H1 (cell line): ENCODE results near the gene ATPAF1. TPM values are rescaled to one million over a fixed set of nuclear protein-coding genes. Genes with fewer than 3 reads are reported as not detected.

Experiments
- CTCF ChIA-PET: fragments of 300-600 bp; sonication (Branson Sonifier 250); formaldehyde crosslinking; loops from one replicate; lab custom pipeline; 2021; ENCODE audit not compliant: partially characterized antibody; lab: Charles Lee
- POLR2A ChIA-PET: fragments of 300-600 bp; sonication (Branson Sonifier 250); formaldehyde crosslinking; loops from one replicate; lab custom pipeline; 2021; ENCODE audit warnings: inconsistent platforms; ENCODE audit not compliant: partially characterized antibody; lab: Charles Lee
- DNase-seq, 2 experiments: peaks; one replicate each; pipeline versions ENCODE4 v3.0.0 to v3.0.0-alpha.2; 2010 to 2022; ENCODE audit warnings: low spot score in 2 of 2, low read depth in 1 of 2, mixed read lengths in 1 of 2
- FAIRE-seq: peaks from 2 replicates; lab custom pipeline; 2011; peaks lifted over from hg19 to GRCh38; lab: Jason Lieb, UNC
- H2AFZ ChIP-seq: 2 replicates; pipeline ENCODE4 v1.8.1; 2012; ENCODE audit warnings: low read length, inconsistent platforms
- H2AK5ac ChIP-seq: 2 replicates; pipeline ENCODE4 v1.6.1; 2013; ENCODE audit warnings: low read depth, low read length
- H2BK120ac ChIP-seq: replicated peaks from 2 replicates; pipeline ENCODE3; 2013; ENCODE audit warnings: low read depth, low read length, inconsistent platforms
- H2BK12ac ChIP-seq: 2 replicates; pipeline ENCODE4 v1.6.1; 2013; ENCODE audit warnings: low read depth, low read length
- H2BK15ac ChIP-seq: 2 replicates; pipeline ENCODE4 v1.6.1; 2013; ENCODE audit warnings: low read length
- H2BK20ac ChIP-seq: 2 replicates; pipeline ENCODE4 v1.6.1; 2013; ENCODE audit warnings: low read length
- H2BK5ac ChIP-seq: 2 replicates; pipeline ENCODE4 v1.6.1; 2013; ENCODE audit warnings: low read depth, low read length
- H3K14ac ChIP-seq: 2 replicates; pipeline ENCODE4 v1.6.1; 2013; ENCODE audit warnings: inconsistent platforms; ENCODE audit not compliant: insufficient read length
- H3K18ac ChIP-seq: 2 replicates; pipeline ENCODE4 v1.6.1; 2013; ENCODE audit warnings: low read length; ENCODE audit errors: extremely low read depth
- H3K23ac ChIP-seq: 2 replicates; pipeline ENCODE4 v1.6.1; 2013; ENCODE audit warnings: inconsistent platforms; ENCODE audit not compliant: insufficient read length
- H3K23me2 ChIP-seq: 2 replicates; pipeline ENCODE4 v1.6.1; 2013; ENCODE audit warnings: low read depth, low read length
- H3K27ac ChIP-seq: 2 replicates; pipeline ENCODE4 v1.6.1; 2011; ENCODE audit warnings: low read depth, low read length, inconsistent platforms
- H3K27me3 ChIP-seq, 4 experiments: replicated peaks in 1 of 4; 1 replicate in 1 of 4; 2 replicates in 3 of 4; pipeline versions ENCODE4 v1.6.1 to v1.8.1; 2011 to 2013; ENCODE audit warnings: low read length in 3 of 4, mild to moderate bottlenecking in 3 of 4, inconsistent platforms in 2 of 4, mixed read lengths in 2 of 4, moderate library complexity in 1 of 4; ENCODE audit not compliant: control insufficient read depth in 3 of 4, insufficient read depth in 3 of 4; ENCODE audit errors: extremely low read depth in 1 of 4
- H3K36me3 ChIP-seq, 4 experiments: 2 replicates each; pipeline versions ENCODE4 v1.6.1 to v1.8.1; 2011 to 2013; ENCODE audit warnings: mild to moderate bottlenecking in 4 of 4, low read length in 3 of 4, moderate library complexity in 2 of 4, control low read depth in 1 of 4, inconsistent platforms in 1 of 4; ENCODE audit not compliant: insufficient read depth in 4 of 4, control insufficient read depth in 2 of 4
- H3K4ac ChIP-seq: replicated peaks from 2 replicates; pipeline ENCODE3; 2013; ENCODE audit warnings: low read length, low read depth, mixed read lengths, inconsistent platforms; ENCODE audit not compliant: insufficient read length
- H3K4me1 ChIP-seq, 4 experiments: replicated peaks in 1 of 4; 1 replicate in 1 of 4; 2 replicates in 3 of 4; pipeline versions ENCODE4 v1.6.1 to v1.8.1; 2011 to 2013; ENCODE audit warnings: low read length in 3 of 4, inconsistent platforms in 2 of 4, mixed read lengths in 1 of 4; ENCODE audit not compliant: insufficient read depth in 4 of 4, control insufficient read depth in 3 of 4
- H3K4me2 ChIP-seq, 2 experiments: 2 replicates each; pipeline versions ENCODE4 v1.6.1 to v1.8.1; 2011 to 2013; ENCODE audit warnings: low read depth in 2 of 2, low read length in 2 of 2, control low read depth in 1 of 2, inconsistent platforms in 1 of 2, mild to moderate bottlenecking in 1 of 2; ENCODE audit not compliant: insufficient read depth in 1 of 2
- H3K4me3 ChIP-seq, 4 experiments: fragments of 200-600, 300-600 bp in 1 of 4; sonication (generic), shearing (Covaris generic), sonication (Bioruptor Twin) in 1 of 4; 2 replicates each; pipeline versions ENCODE4 v1.5.1 to v1.8.1; 2011 to 2016; ENCODE audit warnings: low read length in 4 of 4, low read depth in 3 of 4, control low read depth in 2 of 4, inconsistent platforms in 2 of 4, mild to moderate bottlenecking in 2 of 4, mixed read lengths in 1 of 4, moderate library complexity in 1 of 4; ENCODE audit not compliant: insufficient read depth in 2 of 4; ENCODE audit errors: extremely low read depth in 1 of 4
- H3K56ac ChIP-seq: replicated peaks from 2 replicates; pipeline ENCODE3; 2013; ENCODE audit warnings: low read depth, mild to moderate bottlenecking, mixed read lengths, low read length, inconsistent platforms; ENCODE audit not compliant: insufficient read length
- H3K79me1 ChIP-seq: 2 replicates; pipeline ENCODE4 v1.6.1; 2013; ENCODE audit warnings: low read depth, low read length, control low read depth
- H3K79me2 ChIP-seq, 2 experiments: 2 replicates each; pipeline versions ENCODE4 v1.6.1 to v1.8.1; 2012 to 2013; ENCODE audit warnings: low read length in 2 of 2, mild to moderate bottlenecking in 2 of 2, inconsistent platforms in 1 of 2; ENCODE audit not compliant: insufficient read depth in 2 of 2, control insufficient read depth in 1 of 2
- H3K9ac ChIP-seq, 4 experiments: replicated peaks in 1 of 4; 1 replicate in 1 of 4; 2 replicates in 3 of 4; pipeline versions ENCODE4 v1.6.1 to v1.8.1; 2011 to 2013; ENCODE audit warnings: low read depth in 3 of 4, low read length in 3 of 4, control low read depth in 2 of 4, mild to moderate bottlenecking in 2 of 4, moderate library complexity in 2 of 4, inconsistent platforms in 1 of 4; ENCODE audit errors: extremely low read depth in 1 of 4
- H3K9me3 ChIP-seq, 2 experiments: 2 replicates each; pipeline versions ENCODE4 v1.6.1 to v1.8.1; 2012 to 2013; ENCODE audit warnings: mild to moderate bottlenecking in 2 of 2, moderate library complexity in 2 of 2, control low read depth in 1 of 2, inconsistent platforms in 1 of 2, low read depth in 1 of 2, low read length in 1 of 2, mixed read lengths in 1 of 2; ENCODE audit not compliant: insufficient read depth in 2 of 2
- H4K20me1 ChIP-seq, 2 experiments: replicated peaks in 1 of 2; 2 replicates each; pipeline versions ENCODE3 to v1.8.1; 2011 to 2013; ENCODE audit warnings: inconsistent platforms in 2 of 2, low read length in 2 of 2, mild to moderate bottlenecking in 1 of 2; ENCODE audit not compliant: insufficient read depth in 2 of 2, control insufficient read depth in 1 of 2
- H4K5ac ChIP-seq: 2 replicates; pipeline ENCODE4 v1.6.1; 2013; ENCODE audit warnings: low read length, low read depth, mixed read lengths, inconsistent platforms; ENCODE audit not compliant: insufficient read length
- H4K8ac ChIP-seq: 2 replicates; pipeline ENCODE4 v1.8.0; 2013; ENCODE audit warnings: mild to moderate bottlenecking, moderate library complexity, low read length, inconsistent platforms; ENCODE audit not compliant: insufficient read depth; ENCODE audit errors: extremely low read depth
- H4K91ac ChIP-seq: replicated peaks from 2 replicates; pipeline ENCODE3; 2013; ENCODE audit warnings: low read length, mixed read lengths, inconsistent platforms; ENCODE audit not compliant: insufficient read length
- CBX8 ChIP-seq: fragments of 300-800, 300-1000 bp; sonication (generic); IDR thresholded peaks from 2 replicates; pipeline ENCODE4 v1.7.1; 2016; ENCODE audit warnings: low read depth, low read length, borderline replicate concordance
- PHF8 ChIP-seq: fragments of 200-600 bp; sonication (generic); conservative IDR thresholded peaks from 2 replicates; pipeline ENCODE4 v1.7.1; 2012; ENCODE audit warnings: low read depth, mild to moderate bottlenecking, inconsistent platforms, low read length, moderate library complexity
- RAD21 ChIP-seq, 2 experiments: IDR thresholded peaks in 1 of 2; conservative IDR thresholded peaks in 1 of 2; 2 replicates each; pipeline ENCODE4 v1.6.1; 2011; ENCODE audit warnings: low read depth in 2 of 2, low read length in 2 of 2, improper control_type of control experiment in 1 of 2, inconsistent platforms in 1 of 2, mild to moderate bottlenecking in 1 of 2, moderate library complexity in 1 of 2
- RXRA ChIP-seq: IDR thresholded peaks from 2 replicates; pipeline ENCODE4 v1.6.1; 2011; ENCODE audit warnings: low read depth, mild to moderate bottlenecking, low read length, moderate library complexity; ENCODE audit not compliant: insufficient read depth
- TBP ChIP-seq: IDR thresholded peaks from 2 replicates; pipeline ENCODE4 v1.6.1; 2011; ENCODE audit warnings: low read depth, low read length, improper control_type of control experiment
- WGBS, 2 experiments: shearing (Covaris generic) in 1 of 2; methylation state at CpG; one replicate each; pipeline versions ENCODE4 v1.1.6 to v1.1.7; 2013 to 2015; ENCODE audit warnings: low lambda C conversion rate in 2 of 2, mixed read lengths in 2 of 2, inconsistent platforms in 1 of 2, low coverage in 1 of 2, missing lambda C conversion rate in 1 of 2; ENCODE audit not compliant: insufficient replicate concordance in 2 of 2, insufficient coverage in 1 of 2, insufficient read length in 1 of 2; ENCODE audit errors: extremely low coverage in 1 of 2, missing lambda C conversion rate in 1 of 2; 5-methylcytosine and 5-hydroxymethylcytosine counted together
- polyA plus RNA-seq, 7 experiments: library from polyadenylated mRNA; depleted of rRNA in 3 of 7; stranded (reverse) in 5 of 7; unstranded in 2 of 7; fragments of >200 nt in 5 of 7; fragments of 200-250 nt in 2 of 7; gene quantifications; 1 replicate in 5 of 7; 2 replicates in 1 of 7; 4 replicates in 1 of 7; pipeline versions ENCODE4 v1.2.1 to v1.2.3, GENCODE V29; 2011 to 2013; ENCODE audit warnings: missing spikeins in 2 of 7, mixed read lengths in 2 of 7
- total RNA-seq: library from RNA; stranded (reverse); fragmentation: NEBNext Ultra II Directional; extraction: Animal tissue kit (Norgen Biotek cat#: 25700); gene quantifications from 2 replicates; pipeline ENCODE4 v1.2.1, GENCODE V29; 2021

ATPAF1 gene
- total and polyA plus RNA-seq, 2 of the 8 experiments (the other 6 are each of a cell fraction or from before 2014, with no cell fraction given) = 46.7 to 55.9 TPM

GRCh38 chr1:46592823-46593222, 75.3 kb downstream of the ATPAF1 start:
- Histone ChIP-seq H3K18ac (no peak overlapping the region), H3K23me2 (no peaks in the 10 kb centered on the region), H2BK20ac (no peak overlapping the region), H3K9ac (no peak overlapping the region), H3K4ac (no peak overlapping the region), H4K91ac (no peak overlapping the region), H3K27ac (no peak overlapping the region), H3K4me1 (no peaks in the 10 kb centered on the region; a peak in 1 of 7 replicates), H3K36me3 (no peaks in the 10 kb centered on the region; a peak in 2 of 8 replicates), H4K5ac (no peak overlapping the region), H4K8ac (no peak overlapping the region), H2AFZ (no peak overlapping the region), H2BK15ac (no peak overlapping the region), H2AK5ac (no peak overlapping the region), H3K9me3 (no peaks in the 10 kb centered on the region), H3K27me3 (no peaks in the 10 kb centered on the region), H3K4me3 (no peak overlapping the region), H3K79me2 (no peaks in the 10 kb centered on the region), H2BK5ac (no peak overlapping the region), H3K79me1 (no peaks in the 10 kb centered on the region; the same call in 1 of the 2 replicates), H3K56ac (no peak overlapping the region), H3K23ac (no peak overlapping the region), H3K4me2 (no peak overlapping the region), H2BK120ac (no peak overlapping the region), H4K20me1 (no peaks in the 10 kb centered on the region), H2BK12ac (no peak overlapping the region), H3K14ac (no peak overlapping the region)
- FAIRE-seq (no peak), DNase-seq (no peak)
- WGBS, 2 experiments = 85 to 100% methylated on average over 1 to 4 of the region's 4 CpGs
- POLR2A ChIA-PET = no interaction called here
- TF ChIP-seq RAD21 (IDR thresholded peaks at IDR 0.05 in 1 of 2, conservative IDR thresholded peaks at IDR 0.05 in 1 of 2; ENCODE audit: low read depth in 2 of 2, low read length in 2 of 2) (no peak), RXRA (no peak), PHF8 (no peak), TBP (no peak), CBX8 (no peak)
- CTCF ChIA-PET = interaction anchor here (0.7 kb wide), 1 partner anchor 11 kb away, joined by 3 read pairs; the partner anchor contains the start of gene MKNK1
